NCI-H1694 (cell line): ENCODE data around the gene CYBC1.

ENCODE experiments used
- DNase-seq: peaks from one replicate; lab custom pipeline; 2025; lab: John Stamatoyannopoulos, UW

Gene CYBC1

GRCh38 chr17:82447876-82448275, 2.7 kb downstream of the CYBC1 start:
- no peak for DNase-seq

- no peak for DNase-seq
Measured at GRCh38 chr17:82446649-82447048, 3.9 kb downstream of the CYBC1 start.

GRCh38 chr17:82446124-82446523, 4.4 kb downstream of the CYBC1 start:
- no peak for DNase-seq

- DNase-seq, result no peak
Measured at GRCh38 chr17:82445542-82445941, 5.0 kb downstream of the CYBC1 start.

- no peak for DNase-seq
Measured at GRCh38 chr17:82444941-82445521, 5.5 kb downstream of the CYBC1 start.

GRCh38 chr17:82444284-82444893, 6.2 kb downstream of the CYBC1 start:
- DNase-seq, result no peak

GRCh38 chr17:82443465-82444283, 6.9 kb downstream of the CYBC1 start:
- DNase-seq, result no peak

- DNase-seq, result no peak
Measured at GRCh38 chr17:82442643-82443464, 7.7 kb downstream of the CYBC1 start.

GRCh38 chr17:82441691-82442487, 8.7 kb downstream of the CYBC1 start:
- no peak for DNase-seq

GRCh38 chr17:82440991-82441627, 9.4 kb downstream of the CYBC1 start:
- DNase-seq, result peak; percentile 60

GRCh38 chr17:82440469-82440981, 10.0 kb downstream of the CYBC1 start:
- DNase-seq, result no peak

- DNase-seq, result no peak
Measured at GRCh38 chr17:82439829-82440365, 10.7 kb downstream of the CYBC1 start.

GRCh38 chr17:82439194-82439828, 11.2 kb downstream of the CYBC1 start:
- DNase-seq, result no peak

GRCh38 chr17:82438401-82439193, 12.0 kb downstream of the CYBC1 start:
- no peak for DNase-seq

- no peak for DNase-seq
Measured at GRCh38 chr17:82437325-82437668, 13.3 kb downstream of the CYBC1 start.

- no peak for DNase-seq
Measured at GRCh38 chr17:82436601-82437324, 13.8 kb downstream of the CYBC1 start.

- DNase-seq, result no peak
Measured at GRCh38 chr17:82435601-82436583, 14.7 kb downstream of the CYBC1 start.
